Measurements from ENCODE around the gene CLK1.
"Not testable (repeated sequence)": the region's sequence is repeated elsewhere in the genome, so short reads cannot be mapped to it uniquely, and the experiment has no call there.

The CLK1 gene

GRCh38 chr2:200850512-200851256, 13.8 kb downstream of the CLK1 start:
- no peak for DNase-seq

- no peak for DNase-seq
These were observed 16.5 kb downstream of the CLK1 start for GRCh38 chr2:200847939-200848338.

GRCh38 chr2:200847269-200847668, 17.2 kb downstream of the CLK1 start:
- DNase-seq, result no peak

- DNase-seq, result no peak
These were observed 18.7 kb downstream of the CLK1 start for GRCh38 chr2:200845669-200846325.

- DNase-seq, result no peak
These were observed 19.3 kb downstream of the CLK1 start for GRCh38 chr2:200845194-200845593.

- no peak for DNase-seq
These were observed 20.2 kb downstream of the CLK1 start for GRCh38 chr2:200843993-200844948.

- no peak for DNase-seq
These were observed 24.9 kb downstream of the CLK1 start for GRCh38 chr2:200839513-200839912.

- DNase-seq, result no peak
These were observed 29.8 kb downstream of the CLK1 start for GRCh38 chr2:200834701-200835100.

GRCh38 chr2:200829258-200829655, 35.2 kb downstream of the CLK1 start:
- no peak for DNase-seq

- no peak for DNase-seq
These were observed 35.7 kb downstream of the CLK1 start for GRCh38 chr2:200828572-200829257.

- no peak for DNase-seq
These were observed 36.4 kb downstream of the CLK1 start for GRCh38 chr2:200828104-200828503.

- no peak for DNase-seq
These were observed 42.7 kb downstream of the CLK1 start for GRCh38 chr2:200821686-200822245.

- no peak for DNase-seq
These were observed 43.8 kb downstream of the CLK1 start for GRCh38 chr2:200820573-200821234.

- DNase-seq, result not testable (repeated sequence)
These were observed 45.7 kb downstream of the CLK1 start for GRCh38 chr2:200818732-200819131.

GRCh38 chr2:200814917-200815316, 49.5 kb downstream of the CLK1 start:
- DNase-seq, result no peak

GRCh38 chr2:200814276-200814815, 50.1 kb downstream of the CLK1 start:
- DNase-seq, result no peak

GRCh38 chr2:200812122-200813022, 52.1 kb downstream of the CLK1 start:
- peak; percentile 48 to 82 for DNase-seq

GRCh38 chr2:200811333-200812121, 52.9 kb downstream of the CLK1 start, which contains the start of gene BZW1:
TSS of gene BZW1 (plus strand) at chr2:200811910. CDS start at chr2:200813218, 1,308 bp downstream.
- DNase-seq, result peak; percentile 94 to 97

- DNase-seq, result no peak
These were observed 53.5 kb downstream of the CLK1 start for GRCh38 chr2:200810998-200811332.

Measured in NCI-H526 (cell line).